Activated T-helper 1 cell treated with anti-CD3 and anti-CD28 coated beads, Interleukin-12 subunit alpha, Interleukin-12 subunit beta, Interleukin-2, Interleukin-4 antibody, amounts not matched to agents 30 ng/mL and 10 ng/mL and 1 ng/mL, durations not matched to agents 14 hours and 24 hours and 36 hours (primary cell): ENCODE measurements around the gene LRRC1. TPM values are rescaled to one million over a fixed set of nuclear protein-coding genes. Genes with fewer than 3 reads are reported as not detected.

Source experiments
- DNase-seq: peaks from one replicate; pipeline ENCODE4 v3.0.0; 2021; ENCODE audit warnings: low spot score
- H3K27ac Mint-ChIP-seq: one replicate; pipeline ENCODE4 v1.8.0; 2021; ENCODE audit warnings: mild to moderate bottlenecking, mixed read lengths
- H3K27me3 Mint-ChIP-seq: one replicate; pipeline ENCODE4 v1.8.0; 2022; ENCODE audit warnings: mild to moderate bottlenecking, moderate library complexity, mixed read lengths; ENCODE audit not compliant: insufficient read depth
- H3K36me3 Mint-ChIP-seq: one replicate; pipeline ENCODE4 v1.8.0; 2021; ENCODE audit warnings: low read depth, mixed read lengths
- H3K4me1 Mint-ChIP-seq: one replicate; pipeline ENCODE4 v1.8.0; 2021; ENCODE audit warnings: low read depth, mixed read lengths
- H3K4me3 Mint-ChIP-seq: one replicate; pipeline ENCODE4 v1.8.0; 2021; ENCODE audit warnings: mild to moderate bottlenecking, moderate library complexity, mixed read lengths
- H3K9me3 Mint-ChIP-seq: one replicate; pipeline ENCODE4 v1.8.0; 2021; ENCODE audit warnings: mixed read lengths
- intact Hi-C: fragments of 100-400 bp; cut with micrococcal nuclease; formaldehyde crosslinking; loops from one replicate; pipeline ENCODE4 v1.15.1; 2024
- total RNA-seq: library from RNA; stranded (reverse); gene quantifications from 2 replicates; pipeline ENCODE4 v1.2.3, GENCODE V29; 2022

The LRRC1 gene
- total RNA-seq, 1 donor from 2014 or later, result 1.7 TPM

- intact Hi-C loops, result no loop called here
- DNase-seq, result no peak
- H3K9me3 Mint-ChIP-seq, result no peaks in the 10 kb centered on the region
- H3K27me3 Mint-ChIP-seq, result peaks cover 6% of the 10 kb centered on the region
- H3K4me1 Mint-ChIP-seq, result peaks cover 5% of the 10 kb centered on the region
- no peak overlapping the region for H3K4me3 Mint-ChIP-seq
- no peaks in the 10 kb centered on the region for H3K36me3 Mint-ChIP-seq
- no peak overlapping the region for H3K27ac Mint-ChIP-seq
These were observed 14.9 kb downstream of the LRRC1 start for GRCh38 chr6:53809691-53810090.

GRCh38 chr6:53811082-53811481 is 16.3 kb downstream of the LRRC1 start:
- H3K36me3 Mint-ChIP-seq, result no peaks in the 10 kb centered on the region
- H3K4me1 Mint-ChIP-seq, result peaks cover 5% of the 10 kb centered on the region
- no peak overlapping the region for H3K27ac Mint-ChIP-seq
- H3K9me3 Mint-ChIP-seq, result no peaks in the 10 kb centered on the region
- peaks cover 4% of the 10 kb centered on the region for H3K27me3 Mint-ChIP-seq
- no peak for DNase-seq
- H3K4me3 Mint-ChIP-seq, result no peak overlapping the region
- intact Hi-C loops, result no loop called here

- Mint-ChIP-seq H3K36me3 (no peaks in the 10 kb centered on the region), H3K9me3 (no peaks in the 10 kb centered on the region)
- intact Hi-C loops, result no loop called here
These were observed 16.9 kb downstream of the LRRC1 start for GRCh38 chr6:53811746-53812145.

GRCh38 chr6:53813096-53813495 is 18.3 kb downstream of the LRRC1 start:
- H3K4me1 Mint-ChIP-seq, result peaks cover 5% of the 10 kb centered on the region
- peaks cover 4% of the 10 kb centered on the region for H3K27me3 Mint-ChIP-seq
- no peaks in the 10 kb centered on the region for H3K9me3 Mint-ChIP-seq
- DNase-seq, result no peak
- no peaks in the 10 kb centered on the region for H3K36me3 Mint-ChIP-seq
- intact Hi-C loops, result no loop called here
- no peak overlapping the region for H3K4me3 Mint-ChIP-seq
- no peak overlapping the region for H3K27ac Mint-ChIP-seq

More at GRCh38 chr6:53811746-53812145, 16.9 kb downstream of the LRRC1 start:
- H3K27ac Mint-ChIP-seq, result no peak overlapping the region
- no peak overlapping the region for H3K4me3 Mint-ChIP-seq
- no peak for DNase-seq
- peaks cover 4% of the 10 kb centered on the region for H3K27me3 Mint-ChIP-seq
- peaks cover 5% of the 10 kb centered on the region for H3K4me1 Mint-ChIP-seq

- DNase-seq, result no peak
- H3K27me3 Mint-ChIP-seq, result peaks cover 4% of the 10 kb centered on the region
- no peaks in the 10 kb centered on the region for H3K9me3 Mint-ChIP-seq
- no peak overlapping the region for H3K27ac Mint-ChIP-seq
- no peak overlapping the region for H3K4me3 Mint-ChIP-seq
- H3K4me1 Mint-ChIP-seq, result peaks cover 5% of the 10 kb centered on the region
- intact Hi-C loops, result no loop called here
- no peaks in the 10 kb centered on the region for H3K36me3 Mint-ChIP-seq
These were observed 19.0 kb downstream of the LRRC1 start for GRCh38 chr6:53813801-53814200.

- H3K27ac Mint-ChIP-seq, result no peak overlapping the region
- DNase-seq, result no peak
- peaks cover 5% of the 10 kb centered on the region for H3K4me1 Mint-ChIP-seq
- H3K4me3 Mint-ChIP-seq, result no peak overlapping the region
- H3K36me3 Mint-ChIP-seq, result no peaks in the 10 kb centered on the region
- H3K27me3 Mint-ChIP-seq, result peaks cover 4% of the 10 kb centered on the region
- intact Hi-C loops, result no loop called here
- no peaks in the 10 kb centered on the region for H3K9me3 Mint-ChIP-seq
These were observed 19.5 kb downstream of the LRRC1 start for GRCh38 chr6:53814353-53814752.

- intact Hi-C loops, result no loop called here
- peaks cover 5% of the 10 kb centered on the region for H3K4me1 Mint-ChIP-seq
These were observed 20.7 kb downstream of the LRRC1 start for GRCh38 chr6:53815381-53816119.

GRCh38 chr6:53818858-53819609 is 24.2 kb downstream of the LRRC1 start:
- H3K36me3 Mint-ChIP-seq, result no peaks in the 10 kb centered on the region
- H3K27ac Mint-ChIP-seq, result no peak overlapping the region
- H3K27me3 Mint-ChIP-seq, result no peaks in the 10 kb centered on the region
- no peak overlapping the region for H3K4me3 Mint-ChIP-seq
- intact Hi-C loops, result no loop called here
- H3K4me1 Mint-ChIP-seq, result no peaks in the 10 kb centered on the region
- DNase-seq, result no peak
- no peaks in the 10 kb centered on the region for H3K9me3 Mint-ChIP-seq

More at GRCh38 chr6:53815381-53816119, 20.7 kb downstream of the LRRC1 start:
- no peak overlapping the region for H3K4me3 Mint-ChIP-seq
- H3K9me3 Mint-ChIP-seq, result no peaks in the 10 kb centered on the region
- H3K27me3 Mint-ChIP-seq, result peaks cover 4% of the 10 kb centered on the region
- DNase-seq, result no peak
- no peaks in the 10 kb centered on the region for H3K36me3 Mint-ChIP-seq
- no peak overlapping the region for H3K27ac Mint-ChIP-seq

- Mint-ChIP-seq H3K4me3 (no peak overlapping the region), H3K9me3 (no peaks in the 10 kb centered on the region), H3K4me1 (no peaks in the 10 kb centered on the region), H3K36me3 (no peaks in the 10 kb centered on the region), H3K27ac (no peak overlapping the region), H3K27me3 (no peaks in the 10 kb centered on the region)
- intact Hi-C loops, result no loop called here
- no peak for DNase-seq
These were observed 27.8 kb downstream of the LRRC1 start for GRCh38 chr6:53822401-53823125.

- H3K36me3 Mint-ChIP-seq, result no peaks in the 10 kb centered on the region
- H3K4me1 Mint-ChIP-seq, result no peaks in the 10 kb centered on the region
- H3K27ac Mint-ChIP-seq, result no peak overlapping the region
- intact Hi-C loops, result no loop called here
- H3K9me3 Mint-ChIP-seq, result no peaks in the 10 kb centered on the region
- DNase-seq, result no peak
- no peaks in the 10 kb centered on the region for H3K27me3 Mint-ChIP-seq
- no peak overlapping the region for H3K4me3 Mint-ChIP-seq
These were observed 29.9 kb downstream of the LRRC1 start for GRCh38 chr6:53824714-53825113.

- no peaks in the 10 kb centered on the region for H3K4me1 Mint-ChIP-seq
- H3K9me3 Mint-ChIP-seq, result no peaks in the 10 kb centered on the region
- no peaks in the 10 kb centered on the region for H3K27me3 Mint-ChIP-seq
- no peak overlapping the region for H3K4me3 Mint-ChIP-seq
- intact Hi-C loops, result no loop called here
- DNase-seq, result no peak
- no peak overlapping the region for H3K27ac Mint-ChIP-seq
- no peaks in the 10 kb centered on the region for H3K36me3 Mint-ChIP-seq
These were observed 30.9 kb downstream of the LRRC1 start for GRCh38 chr6:53825532-53826321.

- Mint-ChIP-seq H3K27me3 (no peaks in the 10 kb centered on the region), H3K36me3 (no peaks in the 10 kb centered on the region), H3K4me1 (no peaks in the 10 kb centered on the region), H3K4me3 (no peak overlapping the region), H3K27ac (no peak overlapping the region), H3K9me3 (no peaks in the 10 kb centered on the region)
- DNase-seq, result no peak
- intact Hi-C loops, result no loop called here
These were observed 32.7 kb downstream of the LRRC1 start for GRCh38 chr6:53827531-53827930.
